Stimulated activated naive CD8-positive, alpha-beta T cell treated with anti-CD3 and anti-CD28 coated beads, Interleukin-15, Interleukin-2, amounts not matched to agents 100 ng/mL and 50 ng/mL, for 24 hours (primary cell): ENCODE data around the gene DPEP3.
"Not testable (repeated sequence)": the region's sequence is repeated elsewhere in the genome, so short reads cannot be mapped to it uniquely, and the experiment has no call there.

Experiments
- H3K27ac Mint-ChIP-seq: one replicate; pipeline ENCODE4 v1.8.0; 2021; ENCODE audit warnings: mild to moderate bottlenecking, mixed read lengths
- H3K27me3 Mint-ChIP-seq: one replicate; pipeline ENCODE4 v1.8.0; 2021; ENCODE audit warnings: mixed read lengths
- H3K36me3 Mint-ChIP-seq: one replicate; pipeline ENCODE4 v1.8.0; 2021; ENCODE audit warnings: low read depth, mixed read lengths
- H3K4me1 Mint-ChIP-seq: one replicate; pipeline ENCODE4 v1.8.0; 2021; ENCODE audit warnings: low read depth, mixed read lengths
- H3K4me3 Mint-ChIP-seq: one replicate; pipeline ENCODE4 v1.8.0; 2021; ENCODE audit warnings: mild to moderate bottlenecking, mixed read lengths
- H3K9me3 Mint-ChIP-seq: one replicate; pipeline ENCODE4 v1.8.0; 2021; ENCODE audit warnings: mixed read lengths

Gene DPEP3

GRCh38 chr16:67982011-67982696 is 1.9 kb upstream of the DPEP3 start:
- peaks cover 24% of the 10 kb centered on the region for H3K4me1 Mint-ChIP-seq
- no peaks in the 10 kb centered on the region for H3K9me3 Mint-ChIP-seq
- no peak overlapping the region for H3K4me3 Mint-ChIP-seq
- H3K36me3 Mint-ChIP-seq = no peaks in the 10 kb centered on the region
- H3K27me3 Mint-ChIP-seq = no peaks in the 10 kb centered on the region
- H3K27ac Mint-ChIP-seq = no peak overlapping the region

- H3K4me3 Mint-ChIP-seq = no peak overlapping the region
- no peaks in the 10 kb centered on the region for H3K27me3 Mint-ChIP-seq
- H3K9me3 Mint-ChIP-seq = no peaks in the 10 kb centered on the region
- H3K27ac Mint-ChIP-seq = no peak overlapping the region
- H3K36me3 Mint-ChIP-seq = no peaks in the 10 kb centered on the region
- no peaks in the 10 kb centered on the region for H3K4me1 Mint-ChIP-seq
These were observed 2.7 kb downstream of the DPEP3 start for GRCh38 chr16:67977469-67978227.

GRCh38 chr16:67977005-67977404 is 3.3 kb downstream of the DPEP3 start:
- no peaks in the 10 kb centered on the region for H3K36me3 Mint-ChIP-seq
- H3K27ac Mint-ChIP-seq = no peak overlapping the region
- H3K9me3 Mint-ChIP-seq = no peaks in the 10 kb centered on the region
- no peak overlapping the region for H3K4me3 Mint-ChIP-seq
- H3K27me3 Mint-ChIP-seq = no peaks in the 10 kb centered on the region
- H3K4me1 Mint-ChIP-seq = no peaks in the 10 kb centered on the region

- Mint-ChIP-seq H3K9me3 (no peaks in the 10 kb centered on the region), H3K27me3 (no peaks in the 10 kb centered on the region), H3K4me3 (no peak overlapping the region), H3K36me3 (no peaks in the 10 kb centered on the region), H3K27ac (no peak overlapping the region), H3K4me1 (no peaks in the 10 kb centered on the region)
These were observed 4.1 kb downstream of the DPEP3 start for GRCh38 chr16:67976205-67976604.

- no peaks in the 10 kb centered on the region for H3K27me3 Mint-ChIP-seq
- no peaks in the 10 kb centered on the region for H3K36me3 Mint-ChIP-seq
- no peak overlapping the region for H3K27ac Mint-ChIP-seq
These were observed 4.8 kb downstream of the DPEP3 start for GRCh38 chr16:67975321-67976105.

GRCh38 chr16:67972285-67972684 is 8.0 kb downstream of the DPEP3 start:
- peaks cover 16% of the 10 kb centered on the region for H3K4me1 Mint-ChIP-seq
- not testable (repeated sequence) for H3K27ac Mint-ChIP-seq, H3K4me3 Mint-ChIP-seq, H3K9me3 Mint-ChIP-seq, H3K36me3 Mint-ChIP-seq, H3K27me3 Mint-ChIP-seq

More at GRCh38 chr16:67975321-67976105, 4.8 kb downstream of the DPEP3 start:
- Mint-ChIP-seq H3K4me1 (no peaks in the 10 kb centered on the region), H3K9me3 (no peaks in the 10 kb centered on the region), H3K4me3 (no peak overlapping the region)

GRCh38 chr16:67971111-67971510 is 9.2 kb downstream of the DPEP3 start:
- H3K4me1 Mint-ChIP-seq = peaks cover 25% of the 10 kb centered on the region
- H3K9me3 Mint-ChIP-seq = no peaks in the 10 kb centered on the region
- H3K4me3 Mint-ChIP-seq = no peak overlapping the region
- H3K36me3 Mint-ChIP-seq = no peaks in the 10 kb centered on the region
- no peaks in the 10 kb centered on the region for H3K27me3 Mint-ChIP-seq
- no peak overlapping the region for H3K27ac Mint-ChIP-seq

GRCh38 chr16:67969254-67970039 is 10.9 kb downstream of the DPEP3 start:
- H3K4me1 Mint-ChIP-seq = peaks cover 25% of the 10 kb centered on the region
- no peaks in the 10 kb centered on the region for H3K9me3 Mint-ChIP-seq
- peak overlapping the region; percentile 98 for H3K4me3 Mint-ChIP-seq
- no peaks in the 10 kb centered on the region for H3K27me3 Mint-ChIP-seq
- H3K27ac Mint-ChIP-seq = peak overlapping the region; percentile 94
- H3K36me3 Mint-ChIP-seq = peaks cover 4% of the 10 kb centered on the region

- no peaks in the 10 kb centered on the region for H3K9me3 Mint-ChIP-seq
- peak within 1 kb of the TSS; percentile 94 for H3K27ac Mint-ChIP-seq
- peak within 1 kb of the TSS; percentile 98 for H3K4me3 Mint-ChIP-seq
- H3K27me3 Mint-ChIP-seq = no peaks in the 10 kb centered on the region
- H3K36me3 Mint-ChIP-seq = peaks cover 4% of the 10 kb centered on the region
- H3K4me1 Mint-ChIP-seq = peaks cover 25% of the 10 kb centered on the region
These were observed 11.7 kb downstream of the DPEP3 start, which contains the start of gene SLC12A4 for GRCh38 chr16:67968400-67969253. SLC12A4 (minus strand) TSS chr16:67968637; CDS start chr16:67968553, 84 bp downstream.

- peaks cover 4% of the 10 kb centered on the region for H3K36me3 Mint-ChIP-seq
- no peaks in the 10 kb centered on the region for H3K27me3 Mint-ChIP-seq
- H3K4me1 Mint-ChIP-seq = peaks cover 25% of the 10 kb centered on the region
- peak overlapping the region; percentile 94 for H3K27ac Mint-ChIP-seq
- H3K4me3 Mint-ChIP-seq = peak overlapping the region; percentile 98
- no peaks in the 10 kb centered on the region for H3K9me3 Mint-ChIP-seq
These were observed 12.3 kb downstream of the DPEP3 start for GRCh38 chr16:67967958-67968399.

GRCh38 chr16:67967183-67967957 is 12.9 kb downstream of the DPEP3 start:
- H3K27ac Mint-ChIP-seq = peak overlapping the region; percentile 94
- peaks cover 4% of the 10 kb centered on the region for H3K36me3 Mint-ChIP-seq
- H3K4me3 Mint-ChIP-seq = peak overlapping the region; percentile 98
- H3K27me3 Mint-ChIP-seq = no peaks in the 10 kb centered on the region
- H3K4me1 Mint-ChIP-seq = peaks cover 25% of the 10 kb centered on the region
- no peaks in the 10 kb centered on the region for H3K9me3 Mint-ChIP-seq

GRCh38 chr16:67966549-67967182 is 13.6 kb downstream of the DPEP3 start:
- peak overlapping the region; percentile 98 for H3K4me3 Mint-ChIP-seq
- peaks cover 4% of the 10 kb centered on the region for H3K36me3 Mint-ChIP-seq
- no peaks in the 10 kb centered on the region for H3K9me3 Mint-ChIP-seq
- H3K27me3 Mint-ChIP-seq = no peaks in the 10 kb centered on the region
- H3K27ac Mint-ChIP-seq = no peak overlapping the region
- peaks cover 25% of the 10 kb centered on the region for H3K4me1 Mint-ChIP-seq
